ENCODE results near the gene SLC6A8.

DNA sequence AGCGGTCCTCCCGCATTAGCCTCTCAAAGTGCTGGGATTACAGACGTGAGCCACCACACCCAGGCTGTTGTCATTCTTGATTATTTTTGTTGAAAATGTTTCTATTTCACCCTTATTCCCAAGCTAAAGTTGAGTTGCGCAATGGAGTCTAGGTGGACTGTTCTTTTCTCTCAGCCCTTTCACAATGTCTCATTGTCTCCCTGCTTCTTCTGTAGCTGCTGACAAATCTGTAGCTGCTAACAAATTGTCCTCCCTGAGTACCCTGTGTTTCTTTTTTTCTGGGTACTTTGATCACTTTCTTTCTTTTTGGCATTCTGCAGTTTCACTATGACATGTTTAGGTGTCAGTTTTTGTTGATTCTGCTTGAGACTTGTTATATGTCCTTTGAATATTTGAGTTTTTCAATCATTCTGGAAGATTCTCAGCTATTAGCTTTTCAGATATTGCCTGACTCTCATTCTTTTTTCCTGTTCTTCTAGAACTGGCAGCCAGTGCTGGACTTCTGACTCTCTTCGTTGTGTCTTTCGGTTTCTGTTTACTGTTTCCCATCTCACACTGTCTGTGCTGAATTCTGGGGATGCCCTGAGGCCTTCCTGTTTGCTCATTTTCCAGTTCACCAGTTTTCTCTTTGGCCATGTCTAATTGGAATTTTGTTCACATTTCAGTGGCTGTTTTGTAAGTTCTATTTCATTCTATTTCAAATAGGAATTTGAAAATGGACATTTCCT, 43.6 kb downstream of the SLC6A8 start:
- no peak for TF ChIP-seq POLR2A (IDR thresholded peaks at IDR 0.05; ENCODE audit: low read length)
- TF ChIP-seq GATA1 (IDR thresholded peaks at IDR 0.05; ENCODE audit: low read depth, low read length), result no peak

Data from erythroblast (primary cell).